Activated naive CD4-positive, alpha-beta T cell treated with anti-CD3 and anti-CD28 coated beads, Interleukin-2, amount 10 ng/mL, durations not matched to agents 7 days and 5 days (primary cell): ENCODE results near the gene ARID3A.

Experiments
- CTCF ChIA-PET: fragments of 350-600 bp; sonication (Branson Sonifier 250); formaldehyde crosslinking; loops from one replicate; lab custom pipeline; 2021; ENCODE audit warnings: antibody characterized with exemption; lab: Charles Lee
- DNase-seq: peaks from one replicate; pipeline ENCODE4 v3.0.0-alpha.2; 2020
- H3K27ac Mint-ChIP-seq: one replicate; pipeline ENCODE4 v1.8.0; 2021; ENCODE audit warnings: mild to moderate bottlenecking, moderate library complexity, mixed read lengths
- H3K27me3 Mint-ChIP-seq: one replicate; pipeline ENCODE4 v1.8.0; 2021; ENCODE audit warnings: mild to moderate bottlenecking, mixed read lengths
- H3K36me3 Mint-ChIP-seq: one replicate; pipeline ENCODE4 v1.8.0; 2021; ENCODE audit warnings: mixed read lengths
- H3K4me1 Mint-ChIP-seq: one replicate; pipeline ENCODE4 v1.8.0; 2021; ENCODE audit warnings: mixed read lengths
- H3K4me3 Mint-ChIP-seq: one replicate; pipeline ENCODE4 v1.8.0; 2021; ENCODE audit warnings: mild to moderate bottlenecking, moderate library complexity, mixed read lengths
- H3K9me3 Mint-ChIP-seq: one replicate; pipeline ENCODE4 v1.8.0; 2021; ENCODE audit warnings: mixed read lengths

ARID3A gene

DNA sequence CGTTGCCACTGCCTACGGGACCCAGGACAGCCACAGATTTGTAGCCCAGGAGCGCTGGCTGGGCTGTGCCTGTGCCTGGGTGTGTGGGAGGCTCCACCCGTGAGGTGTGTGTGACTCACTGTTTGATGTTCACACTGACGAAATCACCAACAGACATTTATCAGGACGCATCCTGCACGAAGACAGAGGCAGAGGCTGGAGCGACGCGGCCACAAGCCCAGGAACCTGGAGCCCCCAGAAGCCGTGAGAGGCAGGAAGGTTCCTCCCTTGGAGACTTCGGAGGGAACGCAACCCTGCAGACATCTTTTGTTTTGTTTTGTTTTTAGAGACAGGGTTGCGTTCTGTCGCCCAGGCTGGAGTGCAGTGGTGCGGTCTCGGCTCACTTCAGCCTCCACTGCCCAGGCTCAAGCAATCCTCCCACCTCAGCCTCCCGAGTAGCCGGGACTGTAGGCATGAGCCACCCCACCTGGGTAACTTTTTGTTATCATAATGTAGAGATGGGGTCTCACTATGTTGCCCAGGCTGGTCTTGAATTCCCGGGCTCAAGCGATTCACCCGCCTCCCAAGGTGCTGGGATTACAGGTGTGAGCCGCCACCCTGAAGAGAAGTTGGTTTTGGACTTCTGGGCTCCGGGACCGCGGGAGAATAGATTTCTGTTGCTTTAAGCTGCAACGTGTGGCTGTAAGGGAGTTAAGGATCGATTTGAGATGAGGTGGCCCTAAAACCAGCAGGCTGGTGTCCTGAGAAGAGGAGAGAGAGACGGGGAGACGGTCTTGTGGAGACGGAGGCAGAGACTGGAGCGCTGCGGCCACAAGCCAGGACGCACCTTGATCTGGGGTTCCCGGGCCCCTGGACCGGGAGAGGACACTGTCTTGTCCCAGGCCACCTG, 33.4 kb downstream of the ARID3A start:
- H3K9me3 Mint-ChIP-seq: no peaks in the 10 kb centered on the region
- H3K27me3 Mint-ChIP-seq: no peaks in the 10 kb centered on the region
- no peak overlapping the region for H3K4me3 Mint-ChIP-seq
- CTCF ChIA-PET: no interaction called here
- peaks cover 17% of the 10 kb centered on the region for H3K4me1 Mint-ChIP-seq
- peaks cover 17% of the 10 kb centered on the region for H3K36me3 Mint-ChIP-seq
- DNase-seq: peak; percentile 33
- peak overlapping the region; percentile 59 for H3K27ac Mint-ChIP-seq

DNA sequence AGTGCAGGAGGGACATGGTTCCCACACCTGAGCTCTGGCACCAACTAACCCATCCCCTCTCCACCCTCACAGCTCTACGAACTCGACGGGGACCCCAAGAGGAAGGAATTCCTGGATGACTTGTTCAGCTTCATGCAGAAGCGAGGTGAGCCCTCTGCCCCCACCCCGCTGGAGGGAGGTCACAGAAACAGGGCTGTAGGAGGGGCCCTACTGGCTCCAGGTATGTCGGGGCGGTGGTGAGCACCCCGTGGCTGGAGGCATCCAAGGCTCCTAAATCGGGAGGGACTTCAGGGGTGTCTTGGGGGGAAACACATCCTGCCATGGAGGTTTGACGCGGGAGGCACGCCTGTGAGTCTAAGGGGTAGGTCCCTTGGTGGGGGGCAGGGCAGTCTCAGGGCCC, 34.2 kb downstream of the ARID3A start:
- no peak for DNase-seq
- H3K4me3 Mint-ChIP-seq: no peak overlapping the region
- H3K27me3 Mint-ChIP-seq: no peaks in the 10 kb centered on the region
- peaks cover 17% of the 10 kb centered on the region for H3K4me1 Mint-ChIP-seq
- no peaks in the 10 kb centered on the region for H3K9me3 Mint-ChIP-seq
- H3K36me3 Mint-ChIP-seq: peaks cover 24% of the 10 kb centered on the region
- CTCF ChIA-PET: no interaction called here
- H3K27ac Mint-ChIP-seq: no peak overlapping the region

DNA sequence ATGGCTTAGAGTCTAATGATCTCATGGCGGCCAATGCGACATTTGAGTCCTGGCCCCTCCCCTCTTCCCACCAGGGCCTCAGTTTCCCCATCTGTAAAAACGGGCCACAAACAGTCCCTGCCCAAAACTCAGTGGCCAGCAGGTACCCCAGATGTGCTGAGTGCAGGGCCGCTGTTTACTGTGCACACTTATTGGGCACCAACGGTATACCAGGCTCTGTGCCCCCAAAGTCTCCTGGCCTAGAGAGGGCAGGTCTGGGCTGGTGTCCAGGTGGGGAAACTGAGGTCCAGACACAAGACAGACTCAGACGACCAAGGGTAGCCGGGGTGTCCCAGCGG, 34.7 kb downstream of the ARID3A start:
- peaks cover 28% of the 10 kb centered on the region for H3K36me3 Mint-ChIP-seq
- no peak overlapping the region for H3K27ac Mint-ChIP-seq
- no peaks in the 10 kb centered on the region for H3K9me3 Mint-ChIP-seq
- H3K4me1 Mint-ChIP-seq: peaks cover 20% of the 10 kb centered on the region
- H3K4me3 Mint-ChIP-seq: no peak overlapping the region
- CTCF ChIA-PET: no interaction called here
- no peak for DNase-seq
- no peaks in the 10 kb centered on the region for H3K27me3 Mint-ChIP-seq

DNA sequence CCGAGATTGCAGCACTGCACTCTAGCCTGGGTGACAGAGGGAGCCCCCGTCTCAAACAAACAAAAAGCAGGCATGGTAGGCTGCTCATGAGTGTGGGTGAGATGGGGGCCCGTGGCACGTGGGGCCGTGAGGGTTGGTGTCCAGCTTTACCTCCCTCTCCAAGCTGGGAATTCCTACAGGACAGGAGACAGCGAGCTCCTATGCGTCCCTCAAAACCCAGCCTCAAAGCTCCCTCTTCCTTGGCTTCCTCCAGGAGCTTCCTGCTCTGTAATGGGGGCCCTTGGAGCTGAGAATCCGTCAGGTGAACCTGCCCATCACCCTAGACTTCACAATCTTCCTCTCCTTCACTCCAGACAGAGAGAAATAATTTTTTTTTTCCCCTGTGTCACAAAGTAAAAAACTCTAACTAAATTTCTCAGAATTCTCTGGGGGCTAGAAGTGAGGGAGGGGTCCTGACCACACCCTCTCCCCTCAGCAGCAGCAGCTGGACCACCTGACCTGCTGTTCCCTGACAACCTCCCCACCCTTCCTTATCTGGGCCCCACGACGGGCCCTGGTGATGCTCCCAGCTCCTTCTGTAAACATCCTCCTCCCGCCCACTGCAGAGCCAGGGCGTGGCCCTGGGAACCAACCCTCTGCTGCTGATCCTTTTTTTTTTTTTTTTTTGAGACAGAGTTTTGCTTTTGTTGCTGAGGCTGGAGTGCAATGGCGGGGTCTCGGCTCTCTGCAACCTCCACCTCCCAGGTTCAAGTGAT, 36.2 kb downstream of the ARID3A start:
- Mint-ChIP-seq H3K27me3 (no peaks in the 10 kb centered on the region), H3K36me3 (peaks cover 33% of the 10 kb centered on the region), H3K27ac (peak overlapping the region; percentile 84), H3K4me1 (peaks cover 20% of the 10 kb centered on the region), H3K9me3 (no peaks in the 10 kb centered on the region), H3K4me3 (no peak overlapping the region)
- peak; percentile 38 for DNase-seq
- CTCF ChIA-PET: interaction anchor here (0.6 kb wide), 1 partner anchor 34 kb away, joined by 3 read pairs; no protein-coding TSS in a partner anchor

DNA sequence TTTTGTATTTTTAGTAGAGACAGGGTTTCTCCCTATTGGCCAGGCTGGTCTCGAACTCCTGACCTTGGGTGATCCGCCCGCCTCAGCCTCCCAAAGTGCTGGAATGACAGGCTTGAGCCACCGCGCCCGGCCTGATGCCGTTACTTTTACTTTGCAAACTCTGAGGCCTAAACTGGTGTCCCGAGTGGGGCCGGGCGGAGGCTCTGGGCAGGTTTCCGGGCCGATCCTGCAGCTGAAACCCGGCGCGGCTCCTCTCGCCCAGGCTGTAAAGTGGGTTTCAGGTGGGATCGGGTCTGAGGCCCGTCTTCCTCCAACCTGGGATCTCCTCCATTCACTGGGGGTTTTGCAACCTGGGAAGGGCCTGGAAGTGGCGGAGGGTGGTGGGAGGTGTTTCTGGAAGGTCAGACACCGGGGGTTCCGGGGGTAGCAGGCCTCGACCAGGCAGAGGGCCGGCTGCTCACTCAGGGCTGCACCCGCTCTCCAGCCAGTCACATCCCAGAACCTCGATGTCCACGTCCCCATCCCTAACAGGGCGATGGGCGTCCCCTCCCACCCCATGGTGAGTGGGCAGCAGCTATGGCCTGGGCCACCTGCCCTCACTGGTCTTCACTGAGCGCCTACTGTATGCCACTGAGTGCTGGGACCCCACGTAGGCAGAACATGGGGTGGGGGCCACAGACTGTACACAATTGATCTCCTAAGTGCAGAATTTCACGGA, 37.0 kb downstream of the ARID3A start:
- DNase-seq: no peak
- Mint-ChIP-seq H3K4me3 (no peak overlapping the region), H3K4me1 (peaks cover 20% of the 10 kb centered on the region), H3K27ac (peak overlapping the region; percentile 11), H3K9me3 (no peaks in the 10 kb centered on the region), H3K27me3 (no peaks in the 10 kb centered on the region), H3K36me3 (peaks cover 37% of the 10 kb centered on the region)
- CTCF ChIA-PET: no interaction called here

DNA sequence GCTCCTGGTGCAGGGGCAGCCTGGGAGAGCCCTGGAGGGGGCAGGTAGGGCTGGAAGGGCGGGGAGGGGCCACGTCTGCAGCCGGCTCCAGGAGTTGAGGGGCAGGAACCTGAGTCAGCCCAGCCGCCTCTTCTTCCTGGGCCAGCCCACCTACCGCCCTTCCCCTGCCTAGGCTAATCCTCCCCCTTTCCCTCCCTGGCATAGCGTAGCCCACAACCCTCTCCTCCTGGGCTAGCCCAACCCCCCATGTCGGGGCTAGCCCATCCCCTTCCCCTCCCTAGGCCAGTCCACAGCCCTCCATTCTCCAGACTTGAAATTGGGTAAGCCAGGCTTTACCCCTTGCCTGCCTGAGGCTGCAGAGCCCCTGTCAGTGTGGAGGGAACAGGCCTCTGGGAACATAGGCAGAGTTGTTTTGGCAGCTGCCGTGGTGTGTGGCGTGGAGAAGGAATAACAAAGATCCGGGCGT, 37.7 kb downstream of the ARID3A start:
- CTCF ChIA-PET: no interaction called here
- Mint-ChIP-seq H3K4me1 (peaks cover 20% of the 10 kb centered on the region), H3K27me3 (no peaks in the 10 kb centered on the region), H3K9me3 (no peaks in the 10 kb centered on the region), H3K36me3 (peaks cover 41% of the 10 kb centered on the region), H3K27ac (no peak overlapping the region), H3K4me3 (no peak overlapping the region)
- no peak for DNase-seq

DNA sequence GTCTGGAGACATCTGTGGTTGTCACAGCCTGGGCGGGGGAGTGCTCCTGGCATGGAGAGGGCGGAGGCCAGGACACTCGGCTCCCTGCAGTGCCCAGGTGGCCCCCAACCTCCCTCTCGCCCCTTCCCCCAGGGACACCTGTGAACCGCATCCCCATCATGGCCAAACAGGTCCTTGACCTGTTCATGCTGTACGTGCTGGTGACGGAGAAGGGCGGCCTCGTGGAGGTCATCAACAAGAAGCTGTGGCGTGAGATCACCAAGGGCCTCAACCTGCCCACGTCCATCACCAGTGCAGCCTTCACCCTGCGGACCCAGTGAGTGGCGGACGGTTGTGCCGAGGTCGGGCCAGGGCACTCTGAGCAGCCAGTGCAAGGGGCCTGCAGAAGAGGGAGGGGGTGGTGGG, 38.3 kb downstream of the ARID3A start:
- Mint-ChIP-seq H3K27me3 (no peaks in the 10 kb centered on the region), H3K27ac (no peak overlapping the region), H3K4me1 (peaks cover 17% of the 10 kb centered on the region), H3K4me3 (no peak overlapping the region), H3K36me3 (peaks cover 41% of the 10 kb centered on the region), H3K9me3 (no peaks in the 10 kb centered on the region)
- DNase-seq: no peak
- CTCF ChIA-PET: interaction anchor here (1.3 kb wide), 1 partner anchor 40 kb away, joined by 3 read pairs; no protein-coding TSS in a partner anchor

DNA sequence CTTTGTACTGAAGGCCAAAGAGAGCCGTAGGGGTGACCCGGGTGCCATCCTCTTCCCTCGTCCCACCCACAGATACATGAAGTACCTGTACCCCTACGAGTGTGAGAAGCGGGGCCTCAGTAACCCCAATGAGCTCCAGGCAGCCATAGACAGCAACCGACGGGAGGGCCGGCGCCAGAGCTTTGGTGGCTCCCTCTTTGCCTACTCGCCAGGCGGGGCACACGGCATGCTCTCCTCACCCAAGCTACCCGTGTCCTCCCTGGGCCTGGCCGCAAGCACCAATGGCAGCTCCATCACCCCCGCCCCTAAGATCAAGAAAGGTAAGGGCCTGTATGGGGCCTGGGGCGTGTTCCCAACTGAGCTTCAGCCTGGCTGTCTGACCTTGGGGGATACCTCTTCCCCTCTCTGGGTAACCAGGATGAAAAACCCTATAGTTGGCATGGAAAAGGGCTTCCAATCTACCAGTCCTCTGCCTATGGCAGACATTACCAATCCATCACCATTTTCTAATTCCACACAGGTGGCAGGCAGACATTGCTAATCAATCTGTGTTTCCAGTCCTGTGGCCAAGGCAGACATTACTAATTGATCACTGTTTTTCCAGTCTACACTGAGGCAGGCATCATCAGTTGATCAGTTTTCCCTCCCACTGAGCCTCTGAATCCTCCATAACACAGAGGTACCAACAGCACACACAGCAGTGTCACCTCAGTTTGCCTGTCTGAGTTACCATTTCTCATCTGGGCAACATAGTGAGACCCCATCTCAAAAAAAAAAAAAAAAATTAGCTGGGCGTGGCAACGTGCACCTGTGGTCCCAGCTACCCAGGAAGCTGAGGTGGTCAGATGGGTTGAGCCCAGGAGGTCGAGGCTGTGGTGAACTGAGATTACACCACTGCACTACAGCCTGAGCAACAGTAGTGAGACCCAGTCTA, 39.2 kb downstream of the ARID3A start:
- no peak overlapping the region for H3K27ac Mint-ChIP-seq
- H3K4me1 Mint-ChIP-seq: peaks cover 15% of the 10 kb centered on the region
- H3K9me3 Mint-ChIP-seq: no peaks in the 10 kb centered on the region
- no peaks in the 10 kb centered on the region for H3K27me3 Mint-ChIP-seq
- H3K4me3 Mint-ChIP-seq: no peak overlapping the region
- no peak for DNase-seq
- peaks cover 41% of the 10 kb centered on the region for H3K36me3 Mint-ChIP-seq
- CTCF ChIA-PET: interaction anchor here (1.3 kb wide), 1 partner anchor 39 kb away, joined by 3 read pairs; no protein-coding TSS in a partner anchor

DNA sequence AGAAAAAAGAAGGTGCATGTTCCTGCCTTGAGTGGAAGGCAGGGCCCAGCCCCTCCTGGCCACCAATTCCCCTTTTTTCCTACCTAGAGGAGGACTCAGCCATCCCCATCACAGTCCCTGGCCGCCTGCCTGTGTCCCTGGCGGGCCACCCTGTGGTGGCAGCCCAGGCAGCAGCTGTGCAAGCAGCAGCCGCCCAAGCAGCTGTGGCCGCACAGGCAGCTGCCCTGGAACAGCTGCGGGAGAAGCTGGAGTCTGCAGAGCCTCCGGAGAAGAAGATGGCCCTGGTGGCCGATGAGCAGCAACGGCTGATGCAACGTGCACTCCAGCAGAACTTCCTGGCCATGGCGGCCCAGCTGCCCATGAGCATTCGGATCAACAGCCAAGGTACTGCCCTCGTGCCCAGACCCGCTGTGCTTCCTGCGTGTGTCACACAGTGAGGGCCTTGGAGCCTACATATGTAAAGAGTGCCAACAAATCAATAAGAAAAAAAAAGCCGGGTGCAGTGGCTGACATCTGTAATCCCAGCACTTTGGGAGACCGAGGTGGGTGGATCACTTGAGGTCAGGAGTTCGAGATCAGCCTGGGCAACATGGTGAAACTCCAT, 40.8 kb downstream of the ARID3A start:
- Mint-ChIP-seq H3K4me1 (peaks cover 15% of the 10 kb centered on the region), H3K36me3 (peaks cover 52% of the 10 kb centered on the region), H3K27me3 (no peaks in the 10 kb centered on the region), H3K4me3 (no peak overlapping the region), H3K9me3 (peaks cover 7% of the 10 kb centered on the region), H3K27ac (no peak overlapping the region)
- CTCF ChIA-PET: no interaction called here
- no peak for DNase-seq

DNA sequence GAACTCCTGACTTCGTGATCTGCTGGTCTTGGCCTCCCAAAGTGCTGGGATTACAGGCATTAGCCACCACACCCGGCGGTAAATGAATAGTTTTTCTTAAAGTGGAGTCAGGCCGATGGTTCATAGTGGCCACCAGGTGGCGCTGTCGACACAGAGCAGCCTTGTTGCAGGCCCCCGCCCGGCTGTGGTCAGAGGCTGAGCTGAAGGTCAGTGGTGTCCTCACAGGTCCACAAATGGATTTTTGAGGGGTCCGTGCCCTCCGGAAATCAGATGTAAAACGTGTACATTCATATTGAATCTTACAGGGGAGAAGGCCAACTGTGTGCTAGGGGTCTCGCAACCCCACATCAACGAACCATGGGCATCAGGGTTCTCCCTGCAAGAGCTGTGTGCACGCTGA, 44.9 kb downstream of the ARID3A start:
- Mint-ChIP-seq H3K4me1 (no peaks in the 10 kb centered on the region), H3K36me3 (peaks cover 37% of the 10 kb centered on the region), H3K27ac (peak overlapping the region; percentile 55), H3K4me3 (no peak overlapping the region), H3K27me3 (no peaks in the 10 kb centered on the region), H3K9me3 (peaks cover 7% of the 10 kb centered on the region)
- CTCF ChIA-PET: interaction anchor here (1.3 to 1.9 kb wide), 2 partner anchors 11 to 48 kb away, joined by 3 to 8 read pairs; no protein-coding TSS in a partner anchor
- DNase-seq: no peak

DNA sequence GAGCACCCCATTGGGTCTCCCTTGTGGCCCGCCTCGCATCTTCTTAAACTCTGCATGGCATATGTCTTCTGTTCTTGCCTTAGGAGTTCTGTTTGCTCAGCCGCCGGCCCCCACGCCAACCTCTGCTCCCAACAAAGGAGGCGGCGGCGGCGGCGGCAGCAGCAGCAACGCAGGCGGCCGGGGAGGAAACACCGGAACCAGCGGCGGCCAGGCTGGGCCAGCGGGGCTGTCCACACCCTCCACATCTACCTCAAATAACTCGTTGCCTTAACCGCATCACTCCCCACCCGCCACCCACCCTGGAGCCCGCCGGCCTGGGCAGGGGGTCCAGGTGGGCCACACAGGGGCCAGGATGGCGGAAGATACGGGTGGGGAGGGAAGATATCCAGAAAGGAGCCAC, 46.0 kb downstream of the ARID3A start:
- CTCF ChIA-PET: interaction anchor here (1.9 kb wide), 1 partner anchor 49 kb away, joined by 8 read pairs; no protein-coding TSS in a partner anchor
- no peaks in the 10 kb centered on the region for H3K27me3 Mint-ChIP-seq
- no peak overlapping the region for H3K4me3 Mint-ChIP-seq
- no peak for DNase-seq
- peaks cover 7% of the 10 kb centered on the region for H3K9me3 Mint-ChIP-seq
- no peaks in the 10 kb centered on the region for H3K4me1 Mint-ChIP-seq
- no peak overlapping the region for H3K27ac Mint-ChIP-seq
- H3K36me3 Mint-ChIP-seq: peaks cover 33% of the 10 kb centered on the region

DNA sequence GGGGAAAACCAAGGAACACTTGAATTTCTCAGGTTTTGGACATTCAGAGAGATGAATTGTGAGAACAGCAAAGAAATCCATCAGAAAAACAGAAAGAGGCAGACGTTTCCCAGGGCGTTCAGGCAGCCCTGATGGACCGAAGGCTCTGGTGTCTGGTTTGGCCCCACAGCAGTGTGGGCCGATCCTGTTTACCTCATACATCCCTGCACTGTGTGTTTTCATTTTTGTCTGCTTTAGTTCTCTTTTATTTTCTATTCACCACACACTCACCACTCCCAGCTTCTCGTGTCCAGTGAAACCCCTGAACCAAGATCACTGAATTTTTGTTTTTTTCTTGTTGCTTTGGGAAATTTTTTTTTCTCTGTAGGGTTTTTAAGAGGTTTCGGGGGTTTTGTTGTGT, 46.4 kb downstream of the ARID3A start:
- CTCF ChIA-PET: no interaction called here

More for the DNA sequence above, 46.4 kb downstream of the ARID3A start:
- Mint-ChIP-seq H3K4me1 (no peaks in the 10 kb centered on the region), H3K36me3 (peaks cover 30% of the 10 kb centered on the region), H3K9me3 (peaks cover 7% of the 10 kb centered on the region), H3K4me3 (no peak overlapping the region), H3K27ac (no peak overlapping the region), H3K27me3 (no peaks in the 10 kb centered on the region)
- no peak for DNase-seq
